OCI-M2 (cell line): ENCODE measurements around the gene UBE2N.

Experiments
- DNase-seq: peaks from one replicate; lab custom pipeline; 2025; ENCODE audit not compliant: unreplicated experiment; lab: John Stamatoyannopoulos, UW

UBE2N gene, protein sequence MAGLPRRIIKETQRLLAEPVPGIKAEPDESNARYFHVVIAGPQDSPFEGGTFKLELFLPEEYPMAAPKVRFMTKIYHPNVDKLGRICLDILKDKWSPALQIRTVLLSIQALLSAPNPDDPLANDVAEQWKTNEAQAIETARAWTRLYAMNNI

GRCh38 chr12:93441617-93442410, at the start of gene UBE2N:
Gene UBE2N, minus strand, starts transcription at chr12:93441947. Its CDS starts 63 bp downstream, at chr12:93441884.
- peak; percentile 85 for DNase-seq

DNA sequence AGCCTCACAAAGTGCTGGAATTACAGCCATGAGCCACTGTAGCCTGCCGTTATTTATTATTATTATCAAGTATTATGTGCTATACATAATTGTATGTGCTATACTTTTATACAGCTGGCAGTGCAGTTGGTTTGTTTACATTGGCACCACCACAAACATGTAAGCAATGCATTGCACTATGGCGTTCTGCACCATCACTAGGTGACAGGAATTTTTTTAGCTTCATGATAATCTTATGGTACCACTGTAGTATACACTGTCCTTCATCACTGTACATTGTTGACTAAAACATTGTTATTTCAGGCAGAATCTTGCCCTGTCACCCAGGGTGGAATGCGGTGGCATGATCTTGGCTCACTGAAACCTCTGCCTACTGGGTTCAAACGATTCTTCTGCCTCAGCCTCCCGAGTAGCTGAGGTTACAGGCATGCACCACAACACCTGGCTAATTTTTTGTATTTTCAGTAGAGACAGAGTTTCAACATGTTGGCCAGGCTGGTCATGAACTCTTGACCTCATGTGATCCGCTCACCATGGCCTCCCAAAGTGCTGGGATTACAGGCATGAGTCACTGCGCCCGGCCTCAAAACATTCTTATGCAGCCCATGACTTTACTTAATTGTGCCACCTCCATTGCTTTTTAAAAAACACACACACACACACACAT, 42.7 kb upstream of the UBE2N start:
- DNase-seq, result no peak

DNA sequence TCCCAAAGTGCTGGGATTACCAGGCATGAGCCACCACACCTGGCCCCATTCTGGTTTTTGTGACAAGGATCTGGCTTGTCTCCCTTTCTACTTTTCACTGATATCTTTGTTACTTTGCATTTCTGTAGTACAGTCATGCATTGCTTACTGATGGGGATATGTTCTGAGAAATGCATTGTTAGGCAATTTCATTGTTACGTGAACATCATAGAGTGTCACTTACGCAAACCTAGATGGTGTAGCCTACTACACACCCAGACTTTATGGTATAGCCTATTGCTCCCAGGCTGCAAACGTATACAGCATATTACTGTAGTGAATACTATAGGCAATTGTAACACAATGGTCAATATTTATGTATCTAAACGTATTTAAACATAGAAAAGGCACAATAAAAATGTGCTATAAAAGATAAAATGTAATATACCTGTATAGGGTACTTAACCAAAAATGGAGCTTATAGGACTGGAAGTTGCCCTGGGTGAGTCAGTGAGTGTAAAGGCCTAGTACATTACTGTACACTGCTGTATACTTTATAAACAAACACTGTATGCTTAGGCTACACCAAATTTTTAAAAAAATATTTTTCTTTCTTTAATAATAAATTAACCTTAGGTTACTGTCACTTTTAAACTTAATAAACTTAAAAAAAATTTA, 41.5 kb upstream of the UBE2N start:
- DNase-seq, result no peak

GRCh38 chr12:93482721-93483120, 41.0 kb upstream of the UBE2N start:
- no peak for DNase-seq

DNA sequence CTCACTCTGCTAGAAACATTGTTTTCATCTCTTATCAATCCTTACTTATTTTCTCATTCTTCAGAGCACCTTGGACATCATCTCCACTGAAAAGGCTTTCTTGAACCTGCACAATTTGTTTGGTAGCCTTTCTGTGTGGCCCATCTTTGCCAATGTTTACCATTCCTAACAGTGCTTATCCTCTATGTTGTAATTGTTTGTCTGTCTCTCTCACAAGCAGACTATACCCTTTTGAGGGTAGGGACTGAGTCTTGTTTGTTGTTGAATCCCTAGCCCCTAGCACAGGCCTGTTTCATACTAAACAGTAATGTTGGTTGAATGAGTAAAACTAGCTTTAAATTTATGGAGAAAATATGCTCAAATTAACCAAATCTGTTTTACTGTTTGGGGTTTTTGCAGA, 34.8 kb upstream of the UBE2N start:
- no peak for DNase-seq

DNA sequence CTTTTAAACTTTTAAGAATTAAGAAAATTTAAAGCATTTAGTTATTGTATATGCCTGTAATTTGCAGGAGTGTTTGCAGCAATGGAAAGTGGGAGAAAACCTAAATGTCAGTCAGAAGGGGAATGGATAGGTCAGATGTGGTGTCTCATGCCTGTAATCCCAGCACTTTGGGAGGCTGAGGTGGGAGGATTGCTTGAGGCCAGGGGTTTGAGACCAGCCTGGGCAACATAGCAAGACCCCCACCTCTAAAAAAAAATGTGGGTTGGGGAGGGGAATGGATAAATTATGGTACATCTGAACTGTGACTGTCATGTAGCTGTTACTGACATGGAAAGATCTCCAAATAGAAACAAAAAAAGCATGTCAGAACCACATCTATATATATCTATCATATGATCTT, 27.6 kb upstream of the UBE2N start:
- no peak for DNase-seq

- DNase-seq, result no peak
These were observed 26.2 kb upstream of the UBE2N start for GRCh38 chr12:93468008-93468371.

GRCh38 chr12:93467351-93468007, 25.7 kb upstream of the UBE2N start, which contains the start of gene MRPL42:
Gene MRPL42, plus strand, starts transcription at chr12:93467514. Its CDS starts 1,772 bp downstream, at chr12:93469286.
- DNase-seq, result peak; percentile 32

- DNase-seq, result no peak
These were observed 25.0 kb upstream of the UBE2N start for GRCh38 chr12:93466625-93467350.

- DNase-seq, result no peak
These were observed 24.1 kb upstream of the UBE2N start for GRCh38 chr12:93465841-93466240.

GRCh38 chr12:93461503-93461902, 19.8 kb upstream of the UBE2N start:
- DNase-seq, result no peak

GRCh38 chr12:93460902-93461301, 19.2 kb upstream of the UBE2N start:
- DNase-seq, result no peak

GRCh38 chr12:93460003-93460402, 18.3 kb upstream of the UBE2N start:
- DNase-seq, result no peak

DNA sequence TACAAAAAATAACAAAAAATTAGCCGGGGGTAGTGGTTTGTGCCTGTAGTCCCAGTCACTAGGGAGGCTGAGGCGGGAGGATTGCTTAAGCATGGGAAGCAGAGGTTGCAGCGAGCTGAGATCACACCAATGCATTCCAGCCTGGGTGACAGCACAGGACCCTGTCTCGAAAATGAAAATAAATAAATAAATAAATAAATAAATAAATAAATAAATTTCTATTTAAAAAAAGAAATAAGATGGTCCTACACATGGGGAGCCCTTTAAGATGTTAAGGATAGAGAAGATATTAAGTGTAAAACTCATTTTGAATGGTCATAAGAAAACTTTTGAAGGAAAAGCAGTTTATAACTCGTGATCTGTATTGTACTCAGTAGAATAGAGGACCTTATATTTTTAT, 17.4 kb upstream of the UBE2N start:
- no peak for DNase-seq

DNA sequence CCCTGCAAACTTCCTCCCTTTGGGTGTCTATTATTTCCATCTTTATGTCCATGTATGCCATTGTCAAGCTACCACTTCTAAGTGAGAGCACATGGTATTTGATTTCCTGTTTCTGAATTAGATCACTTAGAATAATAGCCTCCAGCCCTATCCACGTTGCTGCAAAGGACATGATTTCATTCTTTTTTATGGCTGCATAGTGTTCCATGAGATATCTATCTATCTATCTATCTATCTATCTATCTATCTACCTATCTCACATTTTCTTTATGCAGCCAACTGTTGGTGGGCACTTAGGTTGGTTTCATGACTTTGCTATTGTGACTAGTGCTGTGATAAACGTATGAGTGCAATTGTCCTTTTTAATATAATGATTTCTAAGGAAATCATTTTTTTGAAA, 14.3 kb upstream of the UBE2N start:
- DNase-seq, result no peak

DNA sequence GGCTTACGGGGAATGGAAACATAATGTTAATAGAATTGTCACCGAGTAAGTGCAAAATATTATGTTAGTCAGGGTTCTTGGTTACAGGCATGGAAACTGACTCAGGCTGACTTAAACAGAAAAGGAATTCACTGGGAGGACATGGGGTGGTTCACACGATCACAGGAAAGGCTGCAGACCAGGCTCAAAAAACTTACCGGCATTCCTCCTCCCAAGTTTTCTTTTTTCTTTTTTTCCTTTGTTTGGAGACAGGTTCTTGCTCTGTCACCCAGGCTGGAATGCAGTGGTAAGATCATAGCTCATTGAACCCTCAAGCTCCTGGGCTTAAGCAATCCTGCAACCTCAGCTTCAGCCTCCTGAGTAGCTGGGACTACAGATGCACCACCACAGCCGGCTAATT, 11.9 kb upstream of the UBE2N start:
- DNase-seq, result no peak

DNA sequence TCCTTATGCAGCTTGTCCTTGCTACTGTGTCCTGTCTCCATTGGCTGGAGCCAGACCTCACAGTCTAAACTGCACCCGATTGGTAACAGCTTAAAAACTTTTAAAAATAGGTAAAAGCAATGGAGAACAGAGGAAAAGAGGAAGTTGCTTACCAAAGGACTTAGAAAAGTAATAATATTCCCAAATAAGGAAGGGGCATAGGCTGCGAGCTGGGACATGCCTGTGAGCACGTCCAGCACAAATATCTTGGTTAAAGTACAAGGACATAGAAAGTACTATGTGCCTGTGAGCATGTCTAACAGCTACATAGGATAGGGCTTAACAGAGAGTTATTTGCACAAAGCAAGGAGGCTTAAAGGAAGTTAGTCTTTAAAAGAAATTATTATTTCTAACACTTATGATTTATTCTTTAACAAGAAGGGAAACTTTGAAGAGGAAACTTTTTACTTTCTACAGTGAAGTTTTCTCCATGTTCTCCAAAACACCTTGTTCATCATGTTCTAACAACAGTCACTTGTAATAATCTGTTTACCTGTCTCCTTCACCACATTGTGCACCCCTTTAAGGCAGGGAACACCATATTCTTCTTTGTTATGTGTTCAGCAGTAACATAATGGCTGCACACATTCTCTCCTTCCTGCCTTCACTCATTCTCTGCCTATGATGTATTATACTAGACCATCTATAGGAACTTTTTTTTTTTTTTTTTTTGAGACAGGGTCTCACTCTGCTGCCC, 9.8 kb upstream of the UBE2N start:
- no peak for DNase-seq

GRCh38 chr12:93449277-93449676, 7.5 kb upstream of the UBE2N start:
- DNase-seq, result no peak

DNA sequence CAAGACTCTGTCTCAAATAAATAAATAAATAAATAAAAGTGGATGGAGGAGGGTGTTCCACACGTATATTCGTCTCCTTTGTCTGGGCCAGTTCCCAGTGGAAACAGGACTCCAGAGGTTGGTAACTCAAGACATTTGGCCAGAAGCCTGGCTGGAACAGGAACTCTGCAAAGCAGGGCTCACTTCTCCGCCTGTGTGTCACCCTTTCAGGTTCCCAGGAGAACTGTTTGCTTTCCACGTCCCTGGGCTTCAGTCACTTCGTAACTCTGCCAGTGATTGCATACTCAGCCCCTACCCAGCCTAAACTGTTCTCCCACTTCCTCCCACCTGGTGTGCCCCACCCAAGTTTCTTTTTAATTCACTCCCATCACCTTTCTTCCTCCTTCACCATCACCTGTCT, 7.0 kb upstream of the UBE2N start:
- DNase-seq, result no peak
